GM12878 (cell line): ENCODE measurements around the gene RPS10. TPM values are rescaled to one million over a fixed set of nuclear protein-coding genes. Genes with fewer than 3 reads are reported as not detected.

Experiments used
- ATAC-seq: fragments of 200-7000 bp; cut with Tn5 transposase; 3 replicates; pipeline ENCODE4 v1.9.1; 2020; ENCODE audit warnings: mild to moderate bottlenecking, moderate library complexity
- BruUV-seq: library from RNA; stranded (reverse); fragments of 400-500 nt; replicated peaks from 2 replicates; lab custom pipeline; 2021; lab: Mats Ljungman, UMichigan
- CTCF ChIA-PET: fragments of 300-600 bp; sonication (Branson Sonifier 250); formaldehyde crosslinking; extraction: SDS; loops from one replicate; lab custom pipeline; 2021; ENCODE audit warnings: inconsistent platforms; lab: Yijun Ruan, JAX
- POLR2A ChIA-PET: fragments of 350-600 bp; formaldehyde crosslinking; extraction: SDS; loops from one replicate; lab custom pipeline; 2021; ENCODE audit warnings: inconsistent platforms; lab: Charles Lee
- RAD21 ChIA-PET: fragments of 300-600 bp; sonication (Branson Sonifier 250); formaldehyde crosslinking; loops from one replicate; lab custom pipeline; 2023; ENCODE audit warnings: antibody characterized with exemption; ENCODE audit not compliant: unreplicated experiment; lab: Charles Lee
- SMC1A ChIA-PET: fragments of 300-600 bp; sonication (Branson Sonifier 250); formaldehyde crosslinking; loops from one replicate; lab custom pipeline; 2023; ENCODE audit not compliant: unreplicated experiment, uncharacterized antibody; lab: Charles Lee
- DNase-seq: peaks from one replicate; pipeline ENCODE4 v3.0.0-alpha.2; 2011; ENCODE audit warnings: low read depth, low spot score
- FAIRE-seq: peaks from 3 replicates; lab custom pipeline; 2011; peaks lifted over from hg19 to GRCh38; lab: Jason Lieb, UNC
- H2AFZ ChIP-seq: 2 replicates; pipeline ENCODE4 v1.6.0; 2011; ENCODE audit warnings: low read depth, low read length, control low read depth; ENCODE audit not compliant: control insufficient read depth
- H3K27ac ChIP-seq: 2 replicates; pipeline ENCODE4 v1.5.1; 2011; ENCODE audit warnings: control low read depth; ENCODE audit not compliant: control insufficient read depth, insufficient read depth
- H3K27me3 ChIP-seq, 2 experiments: replicated peaks in 1 of 2; 2 replicates each; pipeline versions ENCODE4 v1.6.0 to v1.6.1; 2011; ENCODE audit warnings: low read length in 1 of 2; ENCODE audit not compliant: control insufficient read depth in 2 of 2, insufficient read depth in 2 of 2
- H3K36me3 ChIP-seq, 2 experiments: 2 replicates each; pipeline ENCODE4 v1.5.1; 2011; ENCODE audit warnings: low read length in 1 of 2; ENCODE audit not compliant: control insufficient read depth in 2 of 2, insufficient read depth in 2 of 2
- H3K4me1 ChIP-seq: 2 replicates; pipeline ENCODE4 v1.6.1; 2011; ENCODE audit warnings: mild to moderate bottlenecking, low read length, moderate library complexity, mixed read lengths; ENCODE audit not compliant: control insufficient read depth, insufficient read depth
- H3K4me2 ChIP-seq: 2 replicates; pipeline ENCODE4 v1.6.0; 2011; ENCODE audit warnings: control low read depth; ENCODE audit not compliant: control insufficient read depth, insufficient read depth
- H3K4me3 ChIP-seq: fragments of 200-600 bp; sonication (generic); 2 replicates; pipeline ENCODE4 v1.5.1; 2016
- H3K79me2 ChIP-seq: 2 replicates; pipeline ENCODE4 v1.6.0; 2011; ENCODE audit warnings: low read length; ENCODE audit not compliant: control insufficient read depth, insufficient read depth
- H3K9ac ChIP-seq: 2 replicates; pipeline ENCODE4 v1.8.0; 2011; ENCODE audit warnings: low read length, control low read depth, mixed read lengths; ENCODE audit not compliant: control insufficient read depth, insufficient read depth
- H3K9me3 ChIP-seq: replicated peaks from 3 replicates; pipeline ENCODE4 v1.5.1; 2011; ENCODE audit warnings: mild to moderate bottlenecking, low read length; ENCODE audit not compliant: control insufficient read depth, insufficient read depth
- H4K20me1 ChIP-seq: 2 replicates; pipeline ENCODE4 v1.6.0; 2011; ENCODE audit not compliant: control insufficient read depth, insufficient read depth
- BCL3 ChIP-seq: IDR thresholded peaks from 2 replicates; pipeline ENCODE4 v1.6.1; 2011; ENCODE audit warnings: borderline replicate concordance, low read depth, mild to moderate bottlenecking, moderate library complexity, low read length; ENCODE audit not compliant: insufficient read depth, poor library complexity, severe bottlenecking
- CEBPZ ChIP-seq: fragments of 150-350 bp; IDR thresholded peaks from 2 replicates; pipeline ENCODE4 v1.6.1; 2016; ENCODE audit warnings: low read depth, low read length
- EP300 ChIP-seq, 2 experiments: fragments of 150-350 bp in 1 of 2; IDR thresholded peaks; 2 replicates each; pipeline ENCODE4 v1.6.1; 2011 to 2012; ENCODE audit warnings: low read depth in 2 of 2, low read length in 2 of 2, borderline replicate concordance in 1 of 2, improper control_type of control experiment in 1 of 2, inconsistent platforms in 1 of 2; ENCODE audit not compliant: control insufficient read depth in 1 of 2
- PKNOX1 ChIP-seq: fragments of 450-650 bp; IDR thresholded peaks from 2 replicates; pipeline ENCODE4 v1.6.1; 2016; ENCODE audit warnings: mild to moderate bottlenecking
- WGBS: methylation state at CpG from one replicate; pipeline ENCODE4 v1.1.6; 2016; ENCODE audit warnings: low lambda C conversion rate; ENCODE audit not compliant: insufficient replicate concordance, insufficient coverage; ENCODE audit errors: missing lambda C conversion rate; 5-methylcytosine and 5-hydroxymethylcytosine counted together
- in situ Hi-C: fragments of 300-500 bp; cut with MboI; formaldehyde crosslinking; loops from 9 replicates; pipeline ENCODE4 v1.14.3; 2018; ENCODE audit warnings: mixed read lengths
- intact Hi-C: fragments of 100-400 bp; cut with micrococcal nuclease; formaldehyde crosslinking; loops from one replicate; pipeline ENCODE4 v1.14.2; 2022; ENCODE audit not compliant: unreplicated experiment
- polyA plus RNA-seq, 11 experiments: library from polyadenylated mRNA; depleted of rRNA in 4 of 11; unstranded in 6 of 11; stranded (reverse) in 5 of 11; fragments of >200 nt; fragmentation: Nextera tagmentation in 4 of 11; fragmentation: Illumina TruSeq in 1 of 11; extraction: Ambion mirVana in 4 of 11; extraction: Trizol in 1 of 11; gene quantifications; 1 replicate in 1 of 11; 2 replicates in 10 of 11; pipeline versions ENCODE4 v1.2.1 to v1.2.3, GENCODE V29; 2011 to 2016; ENCODE audit warnings: inconsistent platforms in 2 of 11, missing spikeins in 2 of 11, low read depth in 1 of 11
- total RNA-seq, 4 experiments: library from RNA; depleted of rRNA in 3 of 4; stranded (reverse); fragments of >200 nt in 3 of 4; fragmentation: Illumina TruSeq in 1 of 4; extraction: Trizol in 1 of 4; gene quantifications; 2 replicates each; pipeline versions ENCODE4 v1.2.1 to v1.2.3, GENCODE V29; 2013 to 2021

The RPS10 gene
- total and polyA plus RNA-seq, 10 of the 15 experiments (the other 5 are each of a cell fraction or from before 2014, with no cell fraction given) = 1,546 to 3,970 (median 2,813) TPM

GRCh38 chr6:34396518-34396917 lies 29.4 kb downstream of the RPS10 start:
- 100% methylated on average over 6 of the region's 6 CpGs for WGBS
- DNase-seq (no peak), FAIRE-seq (no peak), ATAC-seq (no peak)
- POLR2A ChIA-PET = interaction anchor here (0.7 to 2.3 kb wide), 3 partner anchors 19 to 167 kb away, joined by 3 to 13 read pairs (median 3); no protein-coding TSS in a partner anchor
- peaks cover 3% of the 10 kb centered on the region for H3K4me1 ChIP-seq
- SMC1A ChIA-PET = interaction anchor here (0.9 to 2.8 kb wide), 7 partner anchors 13 to 201 kb away, joined by 3 to 27 read pairs (median 4); no protein-coding TSS in a partner anchor
- H3K4me3 ChIP-seq = no peak overlapping the region
- H3K79me2 ChIP-seq = peaks cover 15% of the 10 kb centered on the region
- RAD21 ChIA-PET = interaction anchor here (1.9 to 7.2 kb wide), 2 partner anchors 18 to 147 kb away, joined by 9 to 38 read pairs; partner anchors contain the start of gene SMIM29
- no peaks in the 10 kb centered on the region for H4K20me1 ChIP-seq
- no peaks in the 10 kb centered on the region for H3K36me3 ChIP-seq
- no TSS peak for BruUV-seq
- H3K4me2 ChIP-seq = no peak overlapping the region
- no peaks in the 10 kb centered on the region for H3K9me3 ChIP-seq
- intact Hi-C loops = no loop called here
- H3K27ac ChIP-seq = no peak overlapping the region
- no peak for TF ChIP-seq EP300 (IDR thresholded peaks at IDR 0.05; ENCODE audit: borderline replicate concordance in 1 of 2, control insufficient read depth in 1 of 2, low read depth in 2 of 2, low read length in 2 of 2)
- TF ChIP-seq, all 136 proteins: peak for 0
- H3K27me3 ChIP-seq = no peaks in the 10 kb centered on the region
- H3K9ac ChIP-seq = no peak overlapping the region
- no peak overlapping the region for H2AFZ ChIP-seq
- in situ Hi-C loops = no loop called here
- CTCF ChIA-PET = interaction anchor here (0.7 to 4.3 kb wide), 5 partner anchors 18 to 160 kb away, joined by 3 to 24 read pairs (median 3); partner anchors contain the start of genes HMGA1 and SMIM29

DNA sequence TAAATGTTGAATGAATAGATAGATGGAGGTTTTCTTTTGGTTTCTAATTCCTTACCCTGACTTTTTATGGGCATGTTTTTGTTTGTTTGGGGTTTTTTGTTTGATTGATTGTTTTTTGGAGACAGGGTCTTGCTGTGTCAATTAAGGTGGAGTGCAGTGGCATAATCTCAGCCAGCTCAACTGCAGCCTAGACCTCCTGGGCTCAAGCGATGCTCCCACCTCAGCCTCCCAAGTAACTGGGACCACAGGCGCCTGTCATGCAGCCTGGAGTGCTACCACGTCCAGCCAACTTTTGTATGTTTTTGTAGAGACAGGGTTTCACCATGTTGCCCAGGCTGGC lies 31.9 kb downstream of the RPS10 start:
- no peaks in the 10 kb centered on the region for H4K20me1 ChIP-seq
- DNase-seq (no peak), FAIRE-seq (no peak), ATAC-seq (no peak)
- H3K4me1 ChIP-seq = peaks cover 3% of the 10 kb centered on the region
- H3K36me3 ChIP-seq = no peaks in the 10 kb centered on the region
- BruUV-seq = no TSS peak
- H3K4me2 ChIP-seq = no peak overlapping the region
- SMC1A ChIA-PET = interaction anchor here (0.7 to 4.4 kb wide), 3 partner anchors 21 to 168 kb away, joined by 3 to 44 read pairs (median 27); partner anchors contain the start of gene SMIM29
- peaks cover 40% of the 10 kb centered on the region for H3K79me2 ChIP-seq
- H3K27ac ChIP-seq = no peak overlapping the region
- peaks cover 2% of the 10 kb centered on the region; the same call in 2 of the 3 replicates for H3K9me3 ChIP-seq
- CTCF ChIA-PET = interaction anchor here (1.3 to 4.5 kb wide), 6 partner anchors 21 to 198 kb away, joined by 3 to 54 read pairs (median 14); partner anchors contain the start of gene SMIM29
- no peak overlapping the region for H3K9ac ChIP-seq
- WGBS = 100% methylated on average over 3 of the region's 3 CpGs
- intact Hi-C loops (loop anchor here (2.0 to 5.0 kb wide), 4 partner anchors 47 to 145 kb away; partner anchors contain the start of gene SMIM29), in situ Hi-C loops (no loop called here)
- 0 out of 2 replicates have a peak overlapping the region, but pooled peaks have one; percentile 31 for H3K4me3 ChIP-seq
- POLR2A ChIA-PET = interaction anchor here (0.8 to 1.4 kb wide), 3 partner anchors 93 to 145 kb away, joined by 3 to 6 read pairs (median 3); partner anchors contain the start of gene SMIM29
- RAD21 ChIA-PET = interaction anchor here (1.4 to 7.2 kb wide), 3 partner anchors 21 to 198 kb away, joined by 5 to 46 read pairs (median 38); partner anchors contain the start of gene SMIM29
- no peak overlapping the region for H2AFZ ChIP-seq
- no peak for TF ChIP-seq CEBPZ
- no peak for TF ChIP-seq BCL3
- TF ChIP-seq PKNOX1 = 0 out of 2 replicates have a peak, but pooled peaks have one; percentile 26
- H3K27me3 ChIP-seq = no peaks in the 10 kb centered on the region
